Activated CD4-positive, alpha-beta memory T cell treated with anti-CD3 and anti-CD28 coated beads, Interleukin-2, amount 10 ng/mL, durations not matched to agents 7 days and 5 days (primary cell): ENCODE results near the gene SIN3A. TPM values are rescaled to one million over a fixed set of nuclear protein-coding genes. Genes with fewer than 3 reads are reported as not detected.
A peak's percentile ranks its signal among the peaks of the same experiment; 100 is the strongest.
"Not testable (repeated sequence)": the region's sequence is repeated elsewhere in the genome, so short reads cannot be mapped to it uniquely, and the experiment has no call there.

Source experiments
- CTCF ChIA-PET: fragments of 350-600 bp; sonication (Branson Sonifier 250); formaldehyde crosslinking; loops from one replicate; lab custom pipeline; 2021; ENCODE audit warnings: antibody characterized with exemption, inconsistent platforms; lab: Charles Lee
- POLR2A ChIA-PET: fragments of 350-600 bp; sonication (Branson Sonifier 250); formaldehyde crosslinking; loops from one replicate; lab custom pipeline; 2021; ENCODE audit warnings: antibody characterized with exemption; lab: Charles Lee
- DNase-seq: peaks from one replicate; pipeline ENCODE4 v3.0.0-alpha.2; 2020
- H3K27ac Mint-ChIP-seq: one replicate; pipeline ENCODE4 v1.8.0; 2021; ENCODE audit warnings: mild to moderate bottlenecking, mixed read lengths
- H3K27me3 Mint-ChIP-seq: one replicate; pipeline ENCODE4 v1.8.0; 2021; ENCODE audit warnings: mixed read lengths
- H3K36me3 Mint-ChIP-seq: one replicate; pipeline ENCODE4 v1.8.0; 2021; ENCODE audit warnings: low read depth, mixed read lengths
- H3K4me1 Mint-ChIP-seq: one replicate; pipeline ENCODE4 v1.8.0; 2021; ENCODE audit warnings: mixed read lengths
- H3K4me3 Mint-ChIP-seq: one replicate; pipeline ENCODE4 v1.8.0; 2021; ENCODE audit warnings: mild to moderate bottlenecking, mixed read lengths
- H3K9me3 Mint-ChIP-seq: one replicate; pipeline ENCODE4 v1.8.0; 2021; ENCODE audit warnings: mixed read lengths
- total RNA-seq, 2 experiments: library from RNA; stranded (reverse); gene quantifications; one replicate each; pipeline ENCODE4 v1.2.3, GENCODE V29; 2021

Gene SIN3A
- total RNA-seq, 2 experiments from 2014 or later: 95.8 to 96.1 TPM

GRCh38 chr15:75352186-75353080, 99.1 kb downstream of the SIN3A start:
- H3K36me3 Mint-ChIP-seq: peaks cover 56% of the 10 kb centered on the region
- no peak for DNase-seq

GRCh38 chr15:75350601-75351361, 100.7 kb downstream of the SIN3A start:
- peaks cover 18% of the 10 kb centered on the region for H3K9me3 Mint-ChIP-seq
- H3K27me3 Mint-ChIP-seq: peaks cover 19% of the 10 kb centered on the region
- POLR2A ChIA-PET: interaction anchor here (1.0 to 9.5 kb wide), 4 partner anchors 13 to 105 kb away, joined by 3 to 89 read pairs (median 4); partner anchors contain the start of genes COMMD4 and MAN2C1
- peaks cover 65% of the 10 kb centered on the region for H3K36me3 Mint-ChIP-seq
- H3K4me1 Mint-ChIP-seq: peaks cover 39% of the 10 kb centered on the region
- peak overlapping the region; percentile 99 for H3K27ac Mint-ChIP-seq
- CTCF ChIA-PET: interaction anchor here (0.5 to 3.3 kb wide), 3 partner anchors 16 to 326 kb away, joined by 3 to 17 read pairs (median 6); no protein-coding TSS in a partner anchor
- no peak overlapping the region for H3K4me3 Mint-ChIP-seq
- no peak for DNase-seq

More at GRCh38 chr15:75352186-75353080, 99.1 kb downstream of the SIN3A start:
- ChIA-PET POLR2A (interaction anchor here (1.1 to 9.5 kb wide), 4 partner anchors 10 to 17 kb away, joined by 3 to 89 read pairs (median 4); partner anchors contain the start of genes COMMD4 and MAN2C1), CTCF (interaction anchor here (3.3 kb wide), 1 partner anchor 15 kb away, joined by 17 read pairs; no protein-coding TSS in a partner anchor)
- H3K9me3 Mint-ChIP-seq: peaks cover 18% of the 10 kb centered on the region
- no peak overlapping the region for H3K4me3 Mint-ChIP-seq
- H3K4me1 Mint-ChIP-seq: peaks cover 32% of the 10 kb centered on the region
- H3K27ac Mint-ChIP-seq: no peak overlapping the region
- peaks cover 8% of the 10 kb centered on the region for H3K27me3 Mint-ChIP-seq

DNA sequence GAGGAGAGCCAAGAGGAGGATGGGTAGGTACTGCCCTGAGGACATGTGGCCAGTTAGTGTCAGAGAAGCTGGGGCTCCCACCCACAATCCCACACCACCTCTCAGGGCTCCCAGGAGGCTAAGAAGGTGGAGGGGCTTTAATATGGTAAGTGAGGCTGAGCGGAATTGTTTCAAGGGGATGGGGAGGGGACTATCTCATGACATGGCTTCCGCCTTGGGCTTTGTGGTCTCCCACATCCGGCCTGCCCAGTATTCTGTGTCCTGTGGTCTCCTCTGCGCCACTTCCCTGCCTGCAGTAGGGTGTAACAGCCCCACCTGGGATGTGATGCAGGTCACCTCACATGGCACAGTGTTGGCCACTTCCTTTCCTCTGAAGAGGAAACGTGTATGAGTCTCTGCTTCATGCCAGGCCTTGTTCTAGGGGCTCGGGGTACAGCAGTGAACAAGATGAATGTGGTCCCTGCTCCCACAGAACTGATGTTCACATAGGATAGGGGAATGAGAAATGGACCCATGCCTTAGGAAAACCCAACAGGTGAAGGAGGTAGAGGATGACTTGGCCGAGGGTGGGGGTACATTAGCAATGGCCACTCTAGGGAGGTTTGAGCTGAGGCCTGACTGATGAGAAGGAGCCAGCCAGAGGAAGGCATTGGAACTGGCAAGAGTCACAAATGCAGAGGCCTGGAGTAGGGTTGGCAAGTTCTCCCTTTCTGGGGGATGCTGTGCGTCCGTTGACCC, 101.5 kb downstream of the SIN3A start:
- CTCF ChIA-PET: interaction anchor here (3.3 kb wide), 1 partner anchor 17 kb away, joined by 17 read pairs; no protein-coding TSS in a partner anchor
- Mint-ChIP-seq H3K27me3 (peaks cover 23% of the 10 kb centered on the region), H3K9me3 (peaks cover 18% of the 10 kb centered on the region)

DNA sequence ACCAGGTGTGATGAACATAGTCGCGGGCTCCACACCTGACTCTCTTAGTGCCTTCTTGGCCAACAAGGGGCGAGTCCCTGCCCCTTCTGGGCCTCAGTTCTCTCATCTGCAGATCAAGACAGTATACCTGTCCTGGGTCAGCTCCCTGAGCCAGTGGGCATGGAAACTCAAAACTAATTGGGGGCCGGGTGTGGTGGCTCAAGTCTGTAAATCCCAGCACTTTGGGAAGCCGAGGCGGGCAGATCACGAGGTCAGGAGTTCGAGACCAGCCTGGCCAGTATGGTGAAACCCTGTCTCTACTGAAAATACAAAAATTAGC, 102.2 kb downstream of the SIN3A start:
- not testable (repeated sequence) for H3K4me3 Mint-ChIP-seq, DNase-seq
- CTCF ChIA-PET: interaction anchor here (0.8 kb wide), 1 partner anchor 18 kb away, joined by 3 read pairs; no protein-coding TSS in a partner anchor
- peaks cover 56% of the 10 kb centered on the region for H3K36me3 Mint-ChIP-seq
- H3K9me3 Mint-ChIP-seq: peaks cover 18% of the 10 kb centered on the region
- H3K4me1 Mint-ChIP-seq: peaks cover 39% of the 10 kb centered on the region
- H3K27me3 Mint-ChIP-seq: peaks cover 23% of the 10 kb centered on the region
- peak overlapping the region; percentile 99 for H3K27ac Mint-ChIP-seq
- POLR2A ChIA-PET: interaction anchor here (0.6 to 9.5 kb wide), 5 partner anchors 11 to 105 kb away, joined by 3 to 89 read pairs (median 7); partner anchors contain the start of gene MAN2C1

More for the DNA sequence above, 101.5 kb downstream of the SIN3A start:
- Mint-ChIP-seq H3K27ac (peak overlapping the region; percentile 99), H3K4me1 (peaks cover 39% of the 10 kb centered on the region), H3K36me3 (peaks cover 61% of the 10 kb centered on the region), H3K4me3 (peak overlapping the region; percentile 60)
- POLR2A ChIA-PET: interaction anchor here (0.6 to 9.5 kb wide), 8 partner anchors 10 to 105 kb away, joined by 3 to 89 read pairs (median 4); partner anchors contain the start of genes COMMD4 and MAN2C1
- peak; percentile 94 for DNase-seq

DNA sequence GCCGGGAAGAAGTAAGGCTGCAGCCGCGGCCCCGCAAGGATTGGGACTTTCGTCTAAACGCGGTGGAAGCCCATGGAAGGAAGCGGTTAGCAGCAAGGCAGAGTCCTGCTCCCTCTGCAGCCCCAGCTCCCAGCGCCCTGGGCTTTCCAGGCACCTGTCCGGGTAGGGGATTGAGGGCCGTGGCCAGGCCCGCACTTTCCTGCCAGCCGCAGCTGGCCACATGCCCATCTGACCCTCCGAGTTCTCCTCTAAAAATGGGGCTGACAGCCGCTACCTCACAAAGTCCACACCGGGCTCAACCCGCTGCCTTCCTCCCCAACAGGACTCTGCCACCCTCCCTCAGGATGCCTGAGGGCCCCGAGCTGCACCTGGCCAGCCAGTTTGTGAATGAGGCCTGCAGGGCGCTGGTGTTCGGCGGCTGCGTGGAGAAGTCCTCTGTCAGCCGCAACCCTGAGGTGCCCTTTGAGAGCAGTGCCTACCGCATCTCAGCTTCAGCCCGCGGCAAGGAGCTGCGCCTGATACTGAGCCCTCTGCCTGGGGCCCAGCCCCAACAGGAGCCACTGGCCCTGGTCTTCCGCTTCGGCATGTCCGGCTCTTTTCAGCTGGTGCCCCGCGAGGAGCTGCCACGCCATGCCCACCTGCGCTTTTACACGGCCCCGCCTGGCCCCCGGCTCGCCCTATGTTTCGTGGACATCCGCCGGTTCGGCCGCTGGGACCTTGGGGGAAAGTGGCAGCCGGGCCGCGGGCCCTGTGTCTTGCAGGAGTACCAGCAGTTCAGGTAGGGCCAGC, 102.7 kb downstream of the SIN3A start:
- Mint-ChIP-seq H3K27me3 (peaks cover 25% of the 10 kb centered on the region), H3K27ac (peak overlapping the region; percentile 99), H3K4me1 (peaks cover 39% of the 10 kb centered on the region), H3K4me3 (no peak overlapping the region), H3K9me3 (peaks cover 18% of the 10 kb centered on the region), H3K36me3 (peaks cover 56% of the 10 kb centered on the region)
- no peak for DNase-seq
- POLR2A ChIA-PET: interaction anchor here (0.6 to 9.5 kb wide), 7 partner anchors 11 to 107 kb away, joined by 3 to 89 read pairs (median 6); partner anchors contain the start of genes COMMD4 and MAN2C1
- CTCF ChIA-PET: interaction anchor here (0.8 to 1.1 kb wide), 2 partner anchors 18 to 19 kb away, joined by 3 to 5 read pairs; no protein-coding TSS in a partner anchor

- POLR2A ChIA-PET: interaction anchor here (1.6 to 9.5 kb wide), 5 partner anchors 12 to 107 kb away, joined by 4 to 89 read pairs (median 7); partner anchors contain the start of genes COMMD4 and MAN2C1
- no peak for DNase-seq
- Mint-ChIP-seq H3K36me3 (peaks cover 53% of the 10 kb centered on the region), H3K27ac (peak overlapping the region; percentile 31), H3K4me3 (no peak overlapping the region), H3K27me3 (peaks cover 25% of the 10 kb centered on the region), H3K9me3 (peaks cover 18% of the 10 kb centered on the region), H3K4me1 (peaks cover 39% of the 10 kb centered on the region)
- CTCF ChIA-PET: interaction anchor here (1.1 kb wide), 1 partner anchor 20 kb away, joined by 5 read pairs; no protein-coding TSS in a partner anchor
Measured at GRCh38 chr15:75348034-75348561, 103.4 kb downstream of the SIN3A start.

DNA sequence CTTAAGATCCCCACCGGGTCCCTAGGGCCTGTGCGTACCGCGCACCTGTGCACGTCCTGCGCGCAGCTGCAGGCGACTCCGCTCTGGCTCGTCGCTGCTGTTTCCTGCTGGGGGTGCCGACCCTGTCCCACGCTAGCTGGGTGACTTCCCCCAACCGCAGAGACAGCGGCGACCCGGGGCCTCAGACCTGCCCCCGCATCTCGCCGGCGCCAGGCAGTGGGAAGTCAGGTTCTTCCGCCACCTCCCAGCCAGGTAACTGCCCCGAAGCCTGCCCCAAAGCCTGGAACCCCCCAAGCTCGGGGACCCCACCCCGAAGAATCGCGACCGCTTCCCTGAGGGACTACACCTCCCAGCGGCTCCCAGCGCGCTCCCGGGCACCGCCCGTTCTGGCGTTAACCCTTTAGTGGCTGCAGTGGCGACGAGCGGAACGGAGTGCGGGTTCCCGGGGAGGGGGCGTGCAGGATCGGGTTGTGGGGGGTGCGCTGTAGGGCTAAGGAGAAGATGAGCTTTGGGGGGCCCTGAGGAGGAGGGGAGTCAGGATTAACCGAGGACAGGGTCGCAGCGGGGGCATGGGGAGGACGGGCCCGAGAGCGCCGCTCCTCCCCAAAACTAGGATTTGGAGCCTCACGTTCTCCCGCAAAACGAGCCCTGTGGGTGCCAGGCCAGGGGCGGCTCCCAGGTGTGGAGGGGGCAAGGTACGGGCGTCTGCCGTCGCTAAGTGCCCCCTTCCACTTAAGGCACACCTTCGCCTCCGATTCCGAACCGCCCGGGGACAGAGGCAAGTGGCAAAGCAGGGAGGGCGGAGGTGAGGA, 104.1 kb downstream of the SIN3A start:
- Mint-ChIP-seq H3K36me3 (peaks cover 49% of the 10 kb centered on the region), H3K4me1 (peaks cover 39% of the 10 kb centered on the region), H3K27ac (no peak overlapping the region), H3K27me3 (peaks cover 25% of the 10 kb centered on the region), H3K9me3 (peaks cover 18% of the 10 kb centered on the region), H3K4me3 (peak overlapping the region; percentile 60)
- ChIA-PET POLR2A (interaction anchor here (1.6 to 9.5 kb wide), 5 partner anchors 12 to 108 kb away, joined by 4 to 89 read pairs (median 7); partner anchors contain the start of genes COMMD4 and MAN2C1), CTCF (interaction anchor here (1.1 kb wide), 1 partner anchor 20 kb away, joined by 5 read pairs; no protein-coding TSS in a partner anchor)
- peak; percentile 29 for DNase-seq

DNA sequence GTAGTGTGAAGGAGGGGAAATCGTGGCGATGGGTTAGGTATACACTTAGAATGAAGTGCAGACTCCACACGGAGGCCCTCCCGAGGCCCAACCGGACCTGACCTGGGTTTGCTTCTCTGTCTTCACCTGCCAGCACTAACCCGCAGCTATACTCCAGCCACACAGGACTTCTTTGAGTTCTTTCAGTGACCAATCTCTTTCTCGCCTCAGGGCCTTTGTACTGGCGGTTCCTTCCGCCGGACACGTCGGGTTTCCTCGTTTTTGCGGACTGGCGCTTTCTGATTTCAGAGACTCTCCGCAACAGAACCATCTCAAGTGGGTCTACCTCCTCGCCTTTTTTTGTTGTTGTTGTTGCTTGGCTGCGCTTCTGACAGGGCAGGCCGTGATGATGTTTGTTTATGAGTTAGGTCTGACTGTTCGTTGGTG, 104.7 kb downstream of the SIN3A start, which contains the start of gene NEIL1:
Gene NEIL1, plus strand, starts transcription at position 244 of the 426 bp plus-strand sequence. CDS start 1,867 bp downstream, outside the sequence.
- H3K9me3 Mint-ChIP-seq: peaks cover 18% of the 10 kb centered on the region
- ChIA-PET CTCF (no interaction called here), POLR2A (interaction anchor here (1.8 to 9.5 kb wide), 3 partner anchors 11 to 106 kb away, joined by 6 to 89 read pairs (median 11); partner anchors contain the start of genes COMMD4 and MAN2C1)
- no peak within 1 kb of the TSS for H3K27ac Mint-ChIP-seq
- peaks cover 42% of the 10 kb centered on the region for H3K36me3 Mint-ChIP-seq
- H3K4me3 Mint-ChIP-seq: peak within 1 kb of the TSS; percentile 60
- DNase-seq: no peak
- H3K27me3 Mint-ChIP-seq: peaks cover 25% of the 10 kb centered on the region
- H3K4me1 Mint-ChIP-seq: peaks cover 39% of the 10 kb centered on the region

DNA sequence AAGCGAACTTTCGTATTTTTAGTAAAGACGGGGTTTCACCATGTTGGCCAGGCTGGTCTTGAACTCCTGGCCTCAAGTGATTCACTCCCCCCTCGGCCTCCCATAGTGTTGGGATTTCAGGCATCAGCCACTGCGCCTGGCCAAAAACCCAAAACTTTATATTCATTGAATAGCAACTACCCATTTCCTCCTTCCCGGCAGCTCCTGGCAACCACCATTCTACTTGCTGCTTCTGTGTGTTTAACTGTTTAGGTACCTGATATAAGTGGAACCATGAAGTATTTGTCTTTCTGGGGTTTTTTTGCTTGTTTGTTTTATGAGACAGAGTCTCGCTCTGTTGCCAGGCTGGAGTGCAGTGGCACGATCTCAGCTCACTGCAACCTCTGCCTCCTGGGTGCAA, 107.5 kb downstream of the SIN3A start:
- CTCF ChIA-PET: interaction anchor here (1.3 kb wide), 1 partner anchor 24 kb away, joined by 5 read pairs; no protein-coding TSS in a partner anchor
- H3K4me3 Mint-ChIP-seq, DNase-seq, H3K27ac Mint-ChIP-seq, H3K9me3 Mint-ChIP-seq, POLR2A ChIA-PET: not testable (repeated sequence)
- Mint-ChIP-seq H3K27me3 (peaks cover 21% of the 10 kb centered on the region), H3K4me1 (peaks cover 14% of the 10 kb centered on the region), H3K36me3 (peaks cover 32% of the 10 kb centered on the region)

- ChIA-PET POLR2A (no interaction called here), CTCF (no interaction called here)
- Mint-ChIP-seq H3K27ac (no peak overlapping the region), H3K4me1 (peaks cover 13% of the 10 kb centered on the region), H3K27me3 (peaks cover 15% of the 10 kb centered on the region), H3K4me3 (no peak overlapping the region), H3K36me3 (peaks cover 23% of the 10 kb centered on the region), H3K9me3 (no peaks in the 10 kb centered on the region)
- no peak for DNase-seq
Measured at GRCh38 chr15:75342221-75342620, 109.3 kb downstream of the SIN3A start.
